ENCODE measurements around the gene CCDC88C. TPM values are rescaled to one million over a fixed set of nuclear protein-coding genes. Genes with fewer than 3 reads are reported as not detected.

The CCDC88C gene
- total RNA-seq, 1 donor from 2014 or later, result 9.2 TPM

GRCh38 chr14:91323031-91323430 is 94.6 kb downstream of the CCDC88C start:
- H3K27ac ChIP-seq, result peak overlapping the region in 1 of 2 donors; percentile 13
- no peaks in the 10 kb centered on the region for H3K27me3 ChIP-seq
- H3K4me3 ChIP-seq, result no peak overlapping the region
- DNase-seq (ENCODE audit: low spot score in 2 of 2), result no peak
- H3K4me1 ChIP-seq, result no peaks in the 10 kb centered on the region
- no peaks in the 10 kb centered on the region for H3K36me3 ChIP-seq
- H3K9me3 ChIP-seq, result no peaks in the 10 kb centered on the region
- no peak for TF ChIP-seq CTCF (IDR thresholded peaks at IDR 0.05)
- intact Hi-C loops (cut with DNase I), result no loop called here

- no peak overlapping the region for H3K4me3 ChIP-seq
- no peak overlapping the region for H3K27ac ChIP-seq
- DNase-seq (ENCODE audit: low spot score in 2 of 2), result no peak
- no peaks in the 10 kb centered on the region for H3K27me3 ChIP-seq
- no peaks in the 10 kb centered on the region for H3K36me3 ChIP-seq
- intact Hi-C loops (cut with DNase I), result no loop called here
- no peak for TF ChIP-seq CTCF (IDR thresholded peaks at IDR 0.05)
- no peaks in the 10 kb centered on the region for H3K4me1 ChIP-seq
- H3K9me3 ChIP-seq, result no peaks in the 10 kb centered on the region
These were observed 95.0 kb downstream of the CCDC88C start for GRCh38 chr14:91322623-91323022.

GRCh38 chr14:91321131-91321530 is 96.5 kb downstream of the CCDC88C start:
- Histone ChIP-seq H3K36me3 (no peaks in the 10 kb centered on the region), H3K27ac (no peak overlapping the region), H3K27me3 (no peaks in the 10 kb centered on the region), H3K4me3 (no peak overlapping the region), H3K4me1 (no peaks in the 10 kb centered on the region), H3K9me3 (no peaks in the 10 kb centered on the region)
- no peak for DNase-seq (ENCODE audit: low spot score in 2 of 2)
- no peak for TF ChIP-seq CTCF (IDR thresholded peaks at IDR 0.05)
- intact Hi-C loops (cut with DNase I), result no loop called here

- Histone ChIP-seq H3K9me3 (no peaks in the 10 kb centered on the region), H3K27me3 (no peaks in the 10 kb centered on the region), H3K36me3 (no peaks in the 10 kb centered on the region), H3K4me1 (no peaks in the 10 kb centered on the region), H3K27ac (no peak overlapping the region), H3K4me3 (no peak overlapping the region)
- intact Hi-C loops (cut with DNase I), result no loop called here
- no peak for TF ChIP-seq CTCF (IDR thresholded peaks at IDR 0.05)
- DNase-seq (ENCODE audit: low spot score in 2 of 2), result no peak
These were observed 97.4 kb downstream of the CCDC88C start for GRCh38 chr14:91320266-91320665.

DNA sequence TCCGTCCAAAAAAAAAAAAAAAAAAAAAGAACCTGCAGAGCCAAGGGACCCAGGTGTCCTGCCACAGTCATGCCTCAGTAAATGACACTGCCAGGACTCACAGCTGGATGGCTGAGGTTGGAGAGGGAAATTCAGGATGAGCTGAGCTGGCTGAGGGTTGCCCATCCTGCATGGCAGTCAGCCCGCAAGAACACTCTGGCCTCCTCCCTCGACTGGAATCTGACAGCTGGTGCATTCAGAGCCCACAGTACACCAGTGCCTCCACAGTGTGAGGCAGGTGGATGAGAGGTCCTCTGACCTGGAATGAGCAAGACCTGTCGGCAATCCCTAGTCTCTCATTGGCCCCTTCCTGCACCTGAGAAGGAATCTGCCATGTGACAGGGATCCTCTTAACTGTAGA is 98.7 kb downstream of the CCDC88C start:
- no peak for DNase-seq (ENCODE audit: low spot score in 2 of 2)
- Histone ChIP-seq H3K36me3 (no peaks in the 10 kb centered on the region), H3K9me3 (no peaks in the 10 kb centered on the region), H3K27me3 (no peaks in the 10 kb centered on the region), H3K4me3 (no peak overlapping the region), H3K4me1 (no peaks in the 10 kb centered on the region), H3K27ac (no peak overlapping the region)
- intact Hi-C loops (cut with DNase I), result no loop called here
- TF ChIP-seq CTCF (IDR thresholded peaks at IDR 0.05), result no peak

All from ascending aorta (tissue), 2 donors.